Keratinocyte (primary cell): ENCODE measurements around the gene CDH1.

Source experiments
- EZH2 ChIP-seq: IDR thresholded peaks from one replicate; pipeline ENCODE4 v1.6.1; 2012; ENCODE audit warnings: inconsistent platforms, mild to moderate bottlenecking, low read length, moderate library complexity
- TF ChIP-seq, protein P1 (sequence below), 3 experiments: IDR thresholded peaks in 1 of 3; conservative IDR thresholded peaks in 1 of 3; optimal IDR thresholded peaks in 1 of 3; 2 replicates in 2 of 3; 3 replicates in 1 of 3; pipeline versions ENCODE3 to v1.5.1; 2011; ENCODE audit warnings: low read length in 3 of 3, mild to moderate bottlenecking in 3 of 3, moderate library complexity in 2 of 3, control low read depth in 1 of 3, inconsistent platforms in 1 of 3; ENCODE audit not compliant: insufficient read depth in 2 of 3; ENCODE audit errors: extremely low read depth in 1 of 3

DNA sequence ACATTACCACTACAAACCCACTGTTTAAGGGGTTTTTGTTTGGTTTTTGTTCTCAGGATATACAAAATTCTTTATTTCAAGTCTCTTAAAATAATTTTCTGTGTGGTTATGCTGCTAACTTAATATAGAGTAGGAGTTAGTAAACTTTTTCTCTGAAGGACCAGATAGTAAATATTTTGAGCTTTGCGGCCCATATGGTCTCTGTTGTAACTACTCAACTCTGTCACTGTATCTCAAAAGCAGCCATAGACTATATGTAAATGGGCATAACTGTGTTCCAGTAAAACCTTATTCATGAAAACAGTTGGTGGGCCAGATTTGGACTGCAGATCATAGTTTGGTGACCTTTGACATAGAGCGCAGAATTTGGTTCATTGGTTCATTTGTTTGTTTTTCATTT lies 113.4 kb downstream of the CDH1 start:
- TF ChIP-seq, protein P1, sequence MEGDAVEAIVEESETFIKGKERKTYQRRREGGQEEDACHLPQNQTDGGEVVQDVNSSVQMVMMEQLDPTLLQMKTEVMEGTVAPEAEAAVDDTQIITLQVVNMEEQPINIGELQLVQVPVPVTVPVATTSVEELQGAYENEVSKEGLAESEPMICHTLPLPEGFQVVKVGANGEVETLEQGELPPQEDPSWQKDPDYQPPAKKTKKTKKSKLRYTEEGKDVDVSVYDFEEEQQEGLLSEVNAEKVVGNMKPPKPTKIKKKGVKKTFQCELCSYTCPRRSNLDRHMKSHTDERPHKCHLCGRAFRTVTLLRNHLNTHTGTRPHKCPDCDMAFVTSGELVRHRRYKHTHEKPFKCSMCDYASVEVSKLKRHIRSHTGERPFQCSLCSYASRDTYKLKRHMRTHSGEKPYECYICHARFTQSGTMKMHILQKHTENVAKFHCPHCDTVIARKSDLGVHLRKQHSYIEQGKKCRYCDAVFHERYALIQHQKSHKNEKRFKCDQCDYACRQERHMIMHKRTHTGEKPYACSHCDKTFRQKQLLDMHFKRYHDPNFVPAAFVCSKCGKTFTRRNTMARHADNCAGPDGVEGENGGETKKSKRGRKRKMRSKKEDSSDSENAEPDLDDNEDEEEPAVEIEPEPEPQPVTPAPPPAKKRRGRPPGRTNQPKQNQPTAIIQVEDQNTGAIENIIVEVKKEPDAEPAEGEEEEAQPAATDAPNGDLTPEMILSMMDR (optimal IDR thresholded peaks at IDR 0.05 in 1 of 3, IDR thresholded peaks at IDR 0.05 in 1 of 3, conservative IDR thresholded peaks at IDR 0.05 in 1 of 3; ENCODE audit: extremely low read depth in 1 of 3, insufficient read depth in 2 of 3, low read length in 3 of 3): no peak
- no peak for TF ChIP-seq EZH2
